HG02588 (cell line): ENCODE results near the gene RLN3.

Experiments
- ATAC-seq: cut with Tn5 transposase; IDR thresholded peaks from one replicate; pipeline ENCODE4 v1.9.1; 2021; ENCODE audit warnings: mild to moderate bottlenecking, moderate library complexity; ENCODE audit not compliant: unreplicated experiment

RLN3 gene

GRCh38 chr19:14052470-14052869 lies 24.5 kb downstream of the RLN3 start:
- no peak for ATAC-seq

GRCh38 chr19:14053032-14053431 lies 25.1 kb downstream of the RLN3 start:
- ATAC-seq = no peak

- no peak for ATAC-seq
Observed at GRCh38 chr19:14053500-14053899, 25.6 kb downstream of the RLN3 start.

GRCh38 chr19:14054099-14054498 lies 26.2 kb downstream of the RLN3 start:
- ATAC-seq = no peak

GRCh38 chr19:14054721-14055120 lies 26.8 kb downstream of the RLN3 start:
- no peak for ATAC-seq

- ATAC-seq = no peak
Observed at GRCh38 chr19:14055396-14055795, 27.4 kb downstream of the RLN3 start.

GRCh38 chr19:14056069-14056666 lies 28.2 kb downstream of the RLN3 start:
- ATAC-seq = no peak

GRCh38 chr19:14056741-14057356 lies 28.9 kb downstream of the RLN3 start:
- no peak for ATAC-seq

GRCh38 chr19:14058182-14059092 lies 30.5 kb downstream of the RLN3 start:
- ATAC-seq = no peak

- no peak for ATAC-seq
Observed at GRCh38 chr19:14059093-14059480, 31.1 kb downstream of the RLN3 start.

GRCh38 chr19:14059652-14060155 lies 31.8 kb downstream of the RLN3 start:
- no peak for ATAC-seq

- no peak for ATAC-seq
Observed at GRCh38 chr19:14061081-14061749, 33.3 kb downstream of the RLN3 start.

GRCh38 chr19:14061751-14062557 lies 34.0 kb downstream of the RLN3 start, which contains the start of gene PALM3:
PALM3 (minus strand) TSS chr19:14062076; CDS start chr19:14061980, 96 bp downstream.
- ATAC-seq = no peak

- no peak for ATAC-seq
Observed at GRCh38 chr19:14062558-14062855, 34.6 kb downstream of the RLN3 start.

- ATAC-seq = no peak
Observed at GRCh38 chr19:14063105-14063504, 35.2 kb downstream of the RLN3 start.

- ATAC-seq = no peak
Observed at GRCh38 chr19:14066134-14066533, 38.2 kb downstream of the RLN3 start.

- ATAC-seq = no peak
Observed at GRCh38 chr19:14070268-14071050, 42.5 kb downstream of the RLN3 start.

GRCh38 chr19:14072535-14073260 lies 44.8 kb downstream of the RLN3 start, which contains the start of gene MISP3:
MISP3 (plus strand) TSS chr19:14072786; CDS start chr19:14073310, 524 bp downstream.
- ATAC-seq = peak; percentile 3
